T-helper 2 cell treated with Interferon-gamma antibody and Interleukin-4, amounts not matched to agents 5 μg/mL and 100 μg/mL, for 36 hours (primary cell): ENCODE measurements around the gene XXYLT1.

Experiments
- DNase-seq: peaks from one replicate; pipeline ENCODE4 v3.0.0; 2021; ENCODE audit warnings: low spot score
- H3K27ac Mint-ChIP-seq: one replicate; pipeline ENCODE4 v1.8.0; 2021; ENCODE audit warnings: mild to moderate bottlenecking, mixed read lengths
- H3K27me3 Mint-ChIP-seq: one replicate; pipeline ENCODE4 v1.8.0; 2021; ENCODE audit warnings: low read depth, mixed read lengths
- H3K36me3 Mint-ChIP-seq: one replicate; pipeline ENCODE4 v1.8.0; 2021; ENCODE audit warnings: low read depth, mixed read lengths
- H3K4me1 Mint-ChIP-seq: one replicate; pipeline ENCODE4 v1.8.0; 2021; ENCODE audit warnings: low read depth, mixed read lengths
- H3K4me3 Mint-ChIP-seq: one replicate; pipeline ENCODE4 v1.8.0; 2022; ENCODE audit warnings: mild to moderate bottlenecking, moderate library complexity, mixed read lengths
- H3K9me3 Mint-ChIP-seq: one replicate; pipeline ENCODE4 v1.8.0; 2021; ENCODE audit warnings: mixed read lengths

Gene XXYLT1

DNA sequence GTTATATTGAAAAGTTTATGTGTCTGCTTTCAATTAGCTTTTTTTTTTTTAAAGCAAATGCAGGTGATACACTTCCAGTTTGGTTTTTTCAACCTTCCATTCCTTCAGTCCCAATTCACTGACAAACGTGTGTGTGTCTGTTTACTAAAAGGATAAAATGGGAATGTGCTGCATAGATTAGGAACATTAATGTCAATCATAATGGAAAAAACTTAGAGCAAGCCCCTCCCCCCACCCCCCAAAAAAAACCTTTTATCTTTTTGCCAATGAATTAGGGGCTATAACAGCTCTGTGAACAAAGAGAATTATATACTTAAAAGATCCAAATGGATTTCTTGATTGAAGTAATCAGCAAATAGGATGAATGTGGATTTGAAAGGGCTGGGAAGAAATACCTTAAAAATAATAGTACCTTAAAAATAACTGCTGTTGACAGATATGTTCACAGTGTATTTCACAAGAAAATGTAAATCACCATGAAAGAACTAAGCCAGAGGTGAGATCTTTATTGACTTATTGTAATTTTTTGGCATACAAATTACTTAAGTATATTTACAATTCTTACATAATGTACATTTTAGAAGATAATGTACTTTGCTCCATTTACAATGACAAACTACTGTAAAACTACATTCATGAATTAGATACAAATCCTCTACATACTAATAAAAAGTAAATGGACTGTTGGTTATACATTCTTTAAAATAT is 3.5 kb upstream of the XXYLT1 start:
- Mint-ChIP-seq H3K4me3 (no peak overlapping the region), H3K27ac (no peak overlapping the region)

DNA sequence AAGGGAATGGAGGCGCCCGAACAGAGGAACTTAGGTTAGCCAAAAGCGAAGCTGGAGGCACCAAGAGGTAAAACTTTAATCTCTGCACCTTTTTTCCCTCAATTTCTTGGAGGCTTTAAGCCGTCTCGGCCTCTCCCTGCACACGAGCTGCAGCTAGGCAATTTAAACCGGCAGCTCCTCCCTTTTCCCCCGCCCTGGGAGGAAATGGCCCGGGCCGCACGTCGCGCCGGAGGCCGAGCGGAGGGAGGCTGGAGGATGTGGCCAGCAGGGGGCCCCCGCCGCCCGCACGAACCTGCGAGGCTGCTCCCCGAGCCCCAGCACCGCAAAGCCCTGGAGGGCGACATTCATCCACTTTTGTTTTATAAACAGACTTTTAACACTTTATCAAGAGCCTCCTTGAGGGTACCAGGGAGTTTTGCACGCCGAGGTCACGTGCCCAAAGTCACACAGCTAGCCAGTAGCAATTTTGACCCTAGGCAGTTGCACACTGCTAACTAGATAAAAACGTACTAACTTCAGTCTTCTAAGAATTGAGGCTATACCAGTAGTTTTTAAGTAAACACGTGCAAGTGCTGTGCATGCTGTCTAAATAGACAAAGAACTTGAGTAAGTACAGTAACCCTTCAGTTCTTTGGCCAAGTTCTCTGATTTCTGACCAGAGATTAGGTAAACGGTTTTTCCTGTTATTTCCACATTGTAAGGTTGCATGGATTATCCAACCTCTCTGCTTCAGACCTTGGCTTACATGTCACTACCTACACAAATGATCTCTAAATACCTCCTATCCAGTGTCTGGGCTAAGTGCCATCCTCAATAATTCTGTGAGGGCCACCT is 668 bp upstream of the XXYLT1 start:
- peak overlapping the region; percentile 89 for H3K4me3 Mint-ChIP-seq
- peaks cover 3% of the 10 kb centered on the region for H3K36me3 Mint-ChIP-seq
- H3K27ac Mint-ChIP-seq, result peak overlapping the region; percentile 84

More for the DNA sequence above, 3.5 kb upstream of the XXYLT1 start:
- H3K27me3 Mint-ChIP-seq, result no peaks in the 10 kb centered on the region
- DNase-seq, result no peak
- H3K4me1 Mint-ChIP-seq, result peaks cover 15% of the 10 kb centered on the region
- H3K36me3 Mint-ChIP-seq, result peaks cover 8% of the 10 kb centered on the region
- H3K9me3 Mint-ChIP-seq, result no peaks in the 10 kb centered on the region

DNA sequence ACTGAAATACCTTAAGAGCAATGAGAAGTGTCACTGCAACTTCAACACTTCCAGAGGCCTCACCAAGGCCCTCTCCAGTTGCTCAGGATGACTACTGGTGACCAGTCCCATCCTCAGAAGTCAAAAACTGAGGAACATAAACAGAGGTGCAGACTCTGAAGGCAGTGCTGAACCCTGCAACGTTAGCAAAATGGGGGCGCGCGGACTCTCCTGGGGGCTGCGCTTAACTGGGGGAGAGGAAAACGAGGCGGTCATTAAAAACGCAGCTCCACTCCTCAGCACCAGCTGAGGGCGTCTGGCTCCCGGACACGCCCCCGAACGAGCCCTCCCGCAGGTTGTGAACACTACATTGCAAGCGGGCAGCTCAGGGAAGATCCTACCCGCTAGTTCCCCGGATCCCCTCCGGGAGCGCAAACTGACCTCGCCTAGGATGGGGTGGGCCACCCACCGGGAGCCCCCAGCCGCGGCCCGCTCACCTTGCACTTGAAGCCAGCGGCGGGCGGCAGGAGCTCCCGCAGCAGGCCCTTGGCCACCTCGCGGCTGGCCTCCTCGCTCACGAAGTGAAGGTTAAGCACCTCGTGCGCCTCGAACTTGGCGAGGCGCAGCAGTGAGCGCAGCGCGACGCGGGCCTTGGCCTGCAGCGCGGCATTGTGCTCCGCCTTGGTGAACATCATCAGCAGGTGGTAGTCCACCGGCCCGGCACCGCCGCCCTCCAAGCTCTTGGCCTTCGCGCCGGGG is 711 bp downstream of the XXYLT1 start:
- peak; percentile 46 for DNase-seq
- peak overlapping the region; percentile 80 for H3K4me3 Mint-ChIP-seq
- H3K27ac Mint-ChIP-seq, result no peak overlapping the region
- peaks cover 24% of the 10 kb centered on the region for H3K4me1 Mint-ChIP-seq
- H3K9me3 Mint-ChIP-seq, result no peaks in the 10 kb centered on the region
- H3K27me3 Mint-ChIP-seq, result no peaks in the 10 kb centered on the region
- H3K36me3 Mint-ChIP-seq, result peaks cover 9% of the 10 kb centered on the region

More for the DNA sequence above, 668 bp upstream of the XXYLT1 start:
- Mint-ChIP-seq H3K27me3 (no peaks in the 10 kb centered on the region), H3K4me1 (peaks cover 23% of the 10 kb centered on the region), H3K9me3 (no peaks in the 10 kb centered on the region)
- peak; percentile 87 for DNase-seq

DNA sequence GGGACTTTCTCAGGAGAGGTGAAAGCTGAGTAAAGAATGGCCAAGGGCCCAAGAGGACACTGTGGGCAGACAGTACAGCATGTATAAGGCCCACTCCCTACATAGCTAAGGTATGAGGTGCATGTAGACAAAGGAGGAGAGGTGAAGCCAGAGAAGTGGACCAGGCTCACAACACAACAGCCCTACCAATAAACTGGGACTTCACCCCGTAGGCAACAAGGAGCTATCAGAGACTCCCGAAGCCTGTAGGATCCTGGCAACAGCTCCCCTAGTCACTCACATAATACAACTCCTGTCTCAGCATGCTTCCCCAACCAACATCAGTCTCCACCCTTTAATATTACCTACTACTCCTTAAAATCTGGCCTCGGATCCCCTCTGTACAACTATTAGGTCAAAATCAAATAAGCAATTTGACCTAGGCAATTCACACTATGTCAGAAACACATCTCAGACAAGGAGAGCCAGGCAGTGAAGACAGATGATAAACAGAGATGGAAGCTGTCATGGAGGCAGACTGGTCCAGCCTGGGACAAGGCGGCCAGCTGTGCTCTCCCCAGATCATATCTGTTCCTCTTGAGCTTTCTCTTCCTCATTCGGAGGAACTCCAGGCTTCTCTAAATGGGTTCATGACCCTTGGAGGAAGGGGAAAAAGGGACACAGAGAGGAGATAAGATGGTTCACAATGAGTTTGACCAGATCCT is 1.4 kb downstream of the XXYLT1 start:
- peak overlapping the region; percentile 80 for H3K4me3 Mint-ChIP-seq
- peaks cover 26% of the 10 kb centered on the region for H3K4me1 Mint-ChIP-seq
- peaks cover 12% of the 10 kb centered on the region for H3K36me3 Mint-ChIP-seq

DNA sequence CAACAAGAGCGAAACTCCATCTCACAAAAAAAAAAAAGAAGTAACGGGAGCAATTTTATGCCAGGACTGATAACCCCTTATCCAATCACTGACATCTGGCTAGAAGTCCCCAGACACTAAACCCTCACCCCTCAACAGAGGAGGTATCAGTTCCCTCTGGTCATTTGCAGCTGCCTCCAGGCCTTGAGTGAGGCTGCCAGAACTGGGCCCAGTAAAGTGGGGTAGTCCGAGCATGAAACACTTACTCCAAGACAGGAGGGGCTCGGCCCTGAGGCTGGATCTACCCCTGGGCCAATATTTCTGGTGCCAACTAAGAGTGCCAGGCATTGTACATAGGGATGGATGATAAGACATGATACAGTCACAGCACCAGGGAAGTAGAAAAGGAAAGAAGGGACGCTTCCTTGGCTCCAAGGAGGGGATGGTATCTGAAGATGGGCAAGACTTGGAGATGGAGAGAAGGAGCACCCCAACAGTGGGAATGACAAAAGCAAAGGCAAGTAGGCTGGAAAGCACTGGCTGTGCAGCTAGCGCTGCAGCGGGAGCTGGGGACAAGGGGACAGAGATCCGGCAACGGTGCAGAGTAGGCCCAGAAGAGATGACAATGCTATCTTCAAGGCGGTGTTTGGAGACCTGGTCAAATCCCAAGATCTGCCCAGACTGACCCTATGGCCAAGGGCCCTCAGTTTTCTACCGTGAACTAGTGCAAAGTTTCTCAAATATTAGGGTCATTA is 2.2 kb downstream of the XXYLT1 start:
- Mint-ChIP-seq H3K36me3 (peaks cover 12% of the 10 kb centered on the region), H3K27me3 (no peaks in the 10 kb centered on the region), H3K27ac (no peak overlapping the region), H3K4me1 (peaks cover 31% of the 10 kb centered on the region), H3K9me3 (no peaks in the 10 kb centered on the region), H3K4me3 (peak overlapping the region; percentile 9)
- DNase-seq, result no peak

More for the DNA sequence above, 1.4 kb downstream of the XXYLT1 start:
- Mint-ChIP-seq H3K9me3 (no peaks in the 10 kb centered on the region), H3K27me3 (no peaks in the 10 kb centered on the region), H3K27ac (no peak overlapping the region)
- DNase-seq, result no peak

DNA sequence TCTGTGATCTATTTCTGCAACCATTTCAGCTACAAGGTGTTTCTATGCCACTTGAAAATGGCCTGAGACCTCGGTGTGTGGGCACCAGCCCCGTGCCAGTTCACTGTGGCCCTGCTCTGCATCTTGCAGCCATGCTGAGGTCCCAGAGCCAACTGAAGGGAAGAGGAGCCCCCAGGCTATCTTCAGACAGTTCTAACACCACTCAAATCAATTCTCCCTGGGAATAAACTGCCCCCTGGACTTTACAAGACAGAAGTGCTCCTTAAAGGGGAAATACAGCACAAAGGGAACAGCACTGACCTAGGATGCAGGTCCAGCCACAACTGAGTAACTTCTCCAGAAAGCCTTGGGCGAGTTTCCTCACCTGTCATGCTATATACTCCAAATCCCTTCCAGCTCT is 3.9 kb downstream of the XXYLT1 start:
- Mint-ChIP-seq H3K4me3 (no peak overlapping the region), H3K27ac (no peak overlapping the region), H3K4me1 (peaks cover 33% of the 10 kb centered on the region), H3K36me3 (peaks cover 12% of the 10 kb centered on the region), H3K27me3 (no peaks in the 10 kb centered on the region), H3K9me3 (no peaks in the 10 kb centered on the region)
- DNase-seq, result no peak

DNA sequence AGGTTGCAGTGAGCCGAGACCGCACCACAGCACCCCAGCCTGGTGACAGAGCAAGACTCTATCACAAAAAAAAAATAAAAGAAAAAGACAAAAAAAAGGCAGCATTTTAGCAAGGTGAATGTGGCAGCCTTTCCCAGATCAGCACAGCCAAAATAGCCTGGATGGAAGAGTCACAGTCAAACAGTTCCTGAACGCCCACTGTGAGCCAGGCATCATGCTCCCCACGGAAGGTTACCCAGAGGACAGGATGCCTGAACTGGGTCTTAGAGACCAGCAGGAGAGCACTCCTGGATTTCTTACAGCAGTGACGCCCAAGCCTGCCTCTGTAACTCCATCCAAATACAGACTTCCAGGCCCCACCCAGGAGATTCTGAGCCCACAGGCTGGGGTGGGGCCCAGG is 4.5 kb downstream of the XXYLT1 start:
- DNase-seq, result no peak
- H3K27ac Mint-ChIP-seq, result no peak overlapping the region
- peaks cover 12% of the 10 kb centered on the region for H3K36me3 Mint-ChIP-seq
- H3K4me1 Mint-ChIP-seq, result peaks cover 32% of the 10 kb centered on the region
- no peak overlapping the region for H3K4me3 Mint-ChIP-seq
- no peaks in the 10 kb centered on the region for H3K27me3 Mint-ChIP-seq
- H3K9me3 Mint-ChIP-seq, result no peaks in the 10 kb centered on the region

DNA sequence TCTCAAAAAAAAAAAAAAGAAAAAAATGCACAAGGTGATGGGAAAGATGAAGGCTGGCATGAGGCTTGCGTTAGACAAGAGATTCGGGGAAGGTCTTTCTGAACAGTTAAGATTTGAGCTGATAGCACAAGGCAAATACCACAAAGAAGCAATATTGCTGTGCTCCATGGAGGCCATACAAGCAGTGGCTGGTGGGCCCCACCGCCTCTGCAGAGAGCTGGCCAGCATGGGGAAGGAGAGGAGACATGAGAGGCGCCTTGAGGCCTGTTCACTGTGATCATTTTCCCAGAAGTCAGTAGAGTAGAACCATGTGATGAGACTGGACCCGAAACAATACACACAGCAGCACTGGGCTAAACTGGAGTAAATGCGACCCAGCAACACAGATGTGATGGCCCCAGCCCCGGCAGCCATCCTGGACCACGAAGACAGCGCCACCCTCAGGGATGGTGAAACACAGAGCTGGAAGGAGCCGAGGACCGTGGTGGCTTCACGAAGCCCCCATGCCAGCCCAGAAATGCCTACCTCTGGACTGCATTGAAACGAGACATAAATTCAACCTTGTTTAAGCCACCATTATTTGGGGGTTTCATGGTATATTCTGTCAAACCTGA is 5.5 kb downstream of the XXYLT1 start:
- H3K36me3 Mint-ChIP-seq, result peaks cover 14% of the 10 kb centered on the region
- no peaks in the 10 kb centered on the region for H3K9me3 Mint-ChIP-seq
- H3K4me1 Mint-ChIP-seq, result peaks cover 37% of the 10 kb centered on the region
- no peak overlapping the region for H3K27ac Mint-ChIP-seq
- no peaks in the 10 kb centered on the region for H3K27me3 Mint-ChIP-seq
- DNase-seq, result no peak
- H3K4me3 Mint-ChIP-seq, result no peak overlapping the region

DNA sequence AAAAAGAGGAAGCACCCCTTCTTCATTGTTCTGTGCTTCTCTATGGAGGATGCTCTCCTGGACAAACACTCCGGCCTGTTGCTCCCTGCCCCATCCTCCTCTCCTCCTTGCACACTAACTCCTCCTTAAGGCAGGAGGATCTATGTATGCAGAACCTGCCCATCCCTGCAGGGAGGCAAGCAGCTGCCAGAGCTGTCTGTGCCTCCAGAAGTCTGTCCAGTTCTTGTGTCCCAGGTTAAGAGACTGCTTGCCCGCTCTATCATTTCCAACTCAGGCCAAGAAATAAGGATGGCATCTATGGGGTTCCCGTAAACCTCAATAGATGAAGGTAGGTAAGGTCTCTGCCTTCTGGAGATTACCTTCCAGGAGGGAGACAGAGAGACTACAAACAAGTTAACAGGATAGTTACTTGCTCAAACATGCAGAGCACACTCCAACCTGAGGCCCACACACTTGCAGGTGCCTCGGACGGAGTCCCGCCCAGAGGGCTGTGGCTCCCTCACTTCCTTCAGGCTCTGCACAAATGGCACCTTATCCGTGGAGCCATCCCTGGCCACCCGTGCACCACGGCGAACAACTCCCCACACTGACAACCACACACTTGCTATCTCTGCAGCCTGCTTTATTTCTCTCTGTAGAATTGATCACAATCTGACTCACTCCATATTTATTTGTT is 6.9 kb downstream of the XXYLT1 start:
- no peak for DNase-seq
- Mint-ChIP-seq H3K27me3 (no peaks in the 10 kb centered on the region), H3K4me1 (peaks cover 27% of the 10 kb centered on the region), H3K27ac (no peak overlapping the region), H3K4me3 (no peak overlapping the region), H3K36me3 (peaks cover 14% of the 10 kb centered on the region), H3K9me3 (no peaks in the 10 kb centered on the region)

DNA sequence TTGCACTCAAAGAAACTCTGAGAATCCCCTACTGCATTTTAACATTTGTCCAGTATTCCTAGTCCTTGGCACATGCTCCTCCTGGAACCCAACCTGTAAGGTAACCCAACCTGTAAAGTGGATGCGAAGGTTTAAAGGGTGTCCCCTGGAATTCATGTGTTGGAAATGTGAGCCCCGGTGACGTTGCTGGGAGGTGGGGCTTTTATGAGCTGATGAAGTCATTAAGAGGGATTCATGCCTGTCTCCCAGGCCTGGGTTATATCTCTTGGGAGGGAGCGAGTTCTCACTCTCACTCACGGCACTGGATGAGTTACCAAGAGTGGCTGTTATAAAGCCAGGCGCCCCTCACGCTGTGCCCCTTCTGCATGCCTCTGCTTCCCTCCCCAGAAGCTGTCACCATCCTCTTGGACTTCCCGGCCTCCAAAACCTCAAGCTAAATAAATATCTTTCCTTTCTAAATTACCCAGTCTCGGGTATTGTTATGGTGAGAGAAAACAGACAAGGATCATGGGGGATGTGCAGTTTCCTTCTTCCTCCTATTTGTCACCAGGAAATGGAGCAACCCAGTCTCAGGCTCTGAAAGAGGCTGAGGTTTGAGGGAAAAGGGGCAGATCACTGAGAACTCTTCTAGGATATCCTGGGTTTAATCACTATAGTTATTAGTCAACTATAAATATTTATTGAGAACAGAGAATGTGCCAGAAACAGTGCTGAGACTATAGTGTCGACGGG is 7.6 kb downstream of the XXYLT1 start:
- peaks cover 26% of the 10 kb centered on the region for H3K4me1 Mint-ChIP-seq
- H3K4me3 Mint-ChIP-seq, result no peak overlapping the region
- H3K36me3 Mint-ChIP-seq, result peaks cover 14% of the 10 kb centered on the region
- peak; percentile 3 for DNase-seq
- no peak overlapping the region for H3K27ac Mint-ChIP-seq
- H3K27me3 Mint-ChIP-seq, result no peaks in the 10 kb centered on the region
- H3K9me3 Mint-ChIP-seq, result no peaks in the 10 kb centered on the region

DNA sequence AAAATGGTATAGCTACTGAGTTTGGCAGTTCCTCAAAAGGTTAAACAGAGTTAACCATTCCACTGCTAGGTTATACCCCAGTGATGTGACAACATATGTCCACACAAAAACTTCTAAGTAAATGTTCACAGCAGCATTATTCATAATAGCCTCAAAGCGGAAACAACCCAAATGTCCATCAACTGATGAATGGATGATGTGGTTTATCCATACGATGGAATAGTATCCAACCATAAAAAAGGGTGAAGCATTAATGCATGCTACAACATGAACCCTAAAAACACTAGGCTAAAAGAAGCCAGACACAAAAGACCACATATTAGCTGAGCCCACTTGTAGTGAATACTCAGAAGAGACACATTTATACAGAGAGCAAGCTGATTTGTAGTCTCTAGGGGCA is 9.0 kb downstream of the XXYLT1 start:
- Mint-ChIP-seq H3K27me3 (no peaks in the 10 kb centered on the region), H3K4me3 (no peak overlapping the region), H3K9me3 (no peaks in the 10 kb centered on the region), H3K36me3 (peaks cover 11% of the 10 kb centered on the region), H3K27ac (no peak overlapping the region), H3K4me1 (peaks cover 29% of the 10 kb centered on the region)
- no peak for DNase-seq
